Ovary (tissue), 1 donor: ENCODE data around the gene KATNBL1.

ENCODE experiments used
- EP300 ChIP-seq: sonication (generic); formaldehyde crosslinking; IDR thresholded peaks from one replicate; pipeline ENCODE4 v1.6.1; 2017; ENCODE audit warnings: antibody characterized with exemption
- POLR2A ChIP-seq: fragments of 450-650 bp; IDR thresholded peaks from one replicate; pipeline ENCODE4 v1.6.1; 2017; ENCODE audit warnings: antibody characterized with exemption, mild to moderate bottlenecking, moderate library complexity

- TF ChIP-seq POLR2A (no peak), EP300 (no peak)
Measured at GRCh38 chr15:34124651-34125050, 85.2 kb downstream of the KATNBL1 start.
